ENCODE measurements around the gene C5AR1. TPM values are rescaled to one million over a fixed set of nuclear protein-coding genes. Genes with fewer than 3 reads are reported as not detected.

Gene C5AR1
- total RNA-seq, 2 experiments from 2014 or later: 1.1 TPM; not detected in 1

DNA sequence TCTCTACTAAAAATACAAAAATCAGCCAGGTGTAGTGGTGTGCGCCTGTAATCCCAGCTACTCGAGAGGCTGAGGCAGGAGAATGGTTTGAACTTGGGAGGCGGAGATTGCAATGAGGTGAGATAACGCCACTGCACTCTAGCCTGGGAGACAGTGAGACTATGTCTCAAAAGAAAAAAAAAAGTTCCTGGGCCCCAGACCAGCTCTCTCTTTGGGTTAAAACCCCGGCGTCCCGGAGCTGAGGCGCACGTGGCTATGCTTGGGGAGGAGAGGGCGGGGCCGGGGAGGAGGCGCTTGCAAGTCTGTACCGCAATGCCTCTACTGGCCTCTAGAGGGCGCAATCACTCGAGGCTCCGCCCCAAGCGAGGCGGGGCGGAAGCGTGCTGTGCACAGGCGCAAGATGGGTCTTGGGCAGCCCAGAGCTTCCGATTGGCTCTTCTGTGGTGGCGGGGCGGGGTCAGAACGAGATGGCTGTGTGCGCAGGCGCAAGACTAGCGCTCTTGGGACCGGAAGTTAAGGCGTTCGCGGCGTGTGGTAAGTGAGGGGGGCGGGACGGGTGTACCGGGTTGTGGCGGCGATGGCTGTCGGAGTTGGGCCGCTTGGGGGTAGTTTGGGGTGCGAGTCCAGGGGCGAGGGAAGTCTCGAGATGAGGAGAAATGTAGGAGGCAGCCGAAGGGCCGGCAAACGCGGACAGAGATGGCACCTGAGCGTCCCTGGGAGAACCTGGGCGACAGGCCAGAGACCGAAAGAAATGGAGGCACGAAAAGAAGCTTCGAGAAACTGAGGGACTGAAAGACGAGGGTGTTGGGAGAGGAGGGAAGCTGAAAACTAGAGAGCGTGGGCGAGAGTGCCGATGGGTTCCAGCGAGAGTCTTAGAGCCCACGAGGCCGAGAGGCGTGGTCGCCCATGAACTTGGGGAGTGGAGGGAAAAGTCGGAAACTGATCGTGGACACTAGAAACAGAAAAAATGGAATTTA lies 39.4 kb downstream of the C5AR1 start, which contains the start of gene DHX34:
TSS of gene DHX34 (plus strand) at position 497 of the 977 bp plus-strand sequence. CDS start 3,716 bp downstream, outside the sequence.
- Histone ChIP-seq H3K4me2 (ENCODE audit: low read length) (peak within 1 kb of the TSS; percentile 78), H3K27ac (ENCODE audit: low read depth, low read length, poor library complexity, severe bottlenecking) (peak within 1 kb of the TSS; percentile 20), H3K4me3 (ENCODE audit: low read depth, low read length, poor library complexity, severe bottlenecking) (peak within 1 kb of the TSS; percentile 81), H3K9me3 (ENCODE audit: low read length) (no peaks in the 10 kb centered on the region), H3K79me2 (ENCODE audit: insufficient read depth, low read depth, low read length) (peaks cover 27% of the 10 kb centered on the region), H3K4me1 (ENCODE audit: insufficient read depth, low read length, poor library complexity, severe bottlenecking) (peaks cover 27% of the 10 kb centered on the region), H3K9me2 (ENCODE audit: insufficient read depth, low read length) (no peaks in the 10 kb centered on the region), H2AFZ (ENCODE audit: low read length) (peak within 1 kb of the TSS; percentile 79; the same call in 1 of the 2 replicates), H4K20me1 (ENCODE audit: insufficient read depth, low read length) (no peaks in the 10 kb centered on the region), H3K36me3 (ENCODE audit: insufficient read depth, low read length) (peaks cover 28% of the 10 kb centered on the region)
- intact Hi-C loops (cut with micrococcal nuclease; ENCODE audit: unreplicated experiment): no loop called here
- no TSS peak for BruUV-seq (replicated peaks)
- ChIA-PET CTCF (ENCODE audit: unreplicated experiment) (interaction anchor here (0.5 to 2.0 kb wide), 9 partner anchors 15 to 1534 kb away, joined by 3 to 21 read pairs (median 3); partner anchors contain the start of gene KPTN), POLR2A (interaction anchor here (0.7 to 0.9 kb wide), 4 partner anchors 8 to 79 kb away, joined by 3 read pairs; no protein-coding TSS in a partner anchor)
- DNase-seq (ENCODE audit: low spot score): peak; percentile 99
- no peak for TF ChIP-seq EZH2phosphoT487 (IDR thresholded peaks at IDR 0.05; ENCODE audit: borderline replicate concordance, low read depth, low read length)
- TF ChIP-seq CTCF (conservative IDR thresholded peaks at IDR 0.05; ENCODE audit: low read length): peak; percentile 95

DNA sequence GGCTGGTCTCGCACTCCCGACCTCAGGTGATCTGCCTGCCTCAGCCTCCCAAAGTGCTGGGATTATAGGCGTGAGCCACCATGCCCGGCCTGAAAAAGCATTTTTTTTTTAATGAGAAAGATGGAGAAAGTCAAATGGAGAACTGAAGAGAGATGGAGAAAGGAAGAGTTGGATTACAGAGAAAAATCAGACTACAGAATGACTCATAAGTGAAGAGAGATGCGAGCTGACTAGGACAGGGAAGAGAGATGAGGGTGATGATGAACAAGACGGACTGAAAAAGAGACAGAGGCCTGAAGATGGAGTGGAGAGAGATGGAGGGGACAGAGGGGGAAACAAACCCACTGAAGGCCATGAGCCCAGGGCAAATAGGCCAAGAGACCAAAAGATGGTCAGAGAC lies 41.0 kb downstream of the C5AR1 start:
- DNase-seq (ENCODE audit: low spot score): no peak
- Histone ChIP-seq H3K27ac (ENCODE audit: low read depth, low read length, poor library complexity, severe bottlenecking) (no peak overlapping the region), H2AFZ (ENCODE audit: low read length) (no peak overlapping the region), H3K79me2 (ENCODE audit: insufficient read depth, low read depth, low read length) (peaks cover 27% of the 10 kb centered on the region), H3K4me3 (ENCODE audit: low read depth, low read length, poor library complexity, severe bottlenecking) (no peak overlapping the region), H3K4me2 (ENCODE audit: low read length) (peak overlapping the region; percentile 38), H3K4me1 (ENCODE audit: insufficient read depth, low read length, poor library complexity, severe bottlenecking) (peaks cover 27% of the 10 kb centered on the region), H3K9me3 (ENCODE audit: low read length) (no peaks in the 10 kb centered on the region), H3K9me2 (ENCODE audit: insufficient read depth, low read length) (no peaks in the 10 kb centered on the region), H4K20me1 (ENCODE audit: insufficient read depth, low read length) (no peaks in the 10 kb centered on the region), H3K36me3 (ENCODE audit: insufficient read depth, low read length) (peaks cover 44% of the 10 kb centered on the region)
- no TSS peak for BruUV-seq (replicated peaks)
- ChIA-PET POLR2A (no interaction called here), CTCF (ENCODE audit: unreplicated experiment) (no interaction called here)
- intact Hi-C loops (cut with micrococcal nuclease; ENCODE audit: unreplicated experiment): no loop called here
- TF ChIP-seq EZH2phosphoT487 (IDR thresholded peaks at IDR 0.05; ENCODE audit: borderline replicate concordance, low read depth, low read length) (no peak), CTCF (conservative IDR thresholded peaks at IDR 0.05; ENCODE audit: low read length) (no peak)
